ENCODE data around the gene RPS25.
A peak's percentile ranks its signal among the peaks of the same experiment; 100 is the strongest.
"Not testable (repeated sequence)": the region's sequence is repeated elsewhere in the genome, so short reads cannot be mapped to it uniquely, and the experiment has no call there.

Gene RPS25

GRCh38 chr11:119038884-119039283 lies 20.7 kb upstream of the RPS25 start:
- DNase-seq: no peak

- DNase-seq: no peak
These were observed 16.7 kb upstream of the RPS25 start for GRCh38 chr11:119034813-119035212.

- not testable (repeated sequence) for DNase-seq
These were observed 15.3 kb upstream of the RPS25 start for GRCh38 chr11:119033421-119033820.

DNA sequence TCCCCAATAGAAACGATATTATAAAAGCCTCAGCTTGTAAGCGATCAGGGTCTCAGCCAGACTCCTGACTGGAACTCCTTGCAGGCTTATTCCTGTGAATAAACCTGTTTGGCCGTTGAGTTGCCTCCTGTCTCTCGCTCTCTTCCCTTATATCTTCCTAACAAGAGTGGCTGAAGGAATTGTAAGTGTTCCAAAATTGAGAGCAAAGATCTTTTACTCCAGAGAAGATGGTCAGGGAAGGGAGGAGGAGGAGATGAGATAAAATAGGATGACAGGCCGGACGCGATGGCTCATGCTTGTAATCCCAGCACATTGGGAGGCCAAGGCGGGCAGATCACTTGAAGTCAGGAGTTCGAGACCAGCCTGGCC lies 13.8 kb upstream of the RPS25 start:
- no peak for DNase-seq

- DNase-seq: peak; percentile 99
These were observed 12.3 kb upstream of the RPS25 start, which contains the start of gene SLC37A4 for GRCh38 chr11:119030329-119031047. TSS of gene SLC37A4 (minus strand) at chr11:119030877.

DNA sequence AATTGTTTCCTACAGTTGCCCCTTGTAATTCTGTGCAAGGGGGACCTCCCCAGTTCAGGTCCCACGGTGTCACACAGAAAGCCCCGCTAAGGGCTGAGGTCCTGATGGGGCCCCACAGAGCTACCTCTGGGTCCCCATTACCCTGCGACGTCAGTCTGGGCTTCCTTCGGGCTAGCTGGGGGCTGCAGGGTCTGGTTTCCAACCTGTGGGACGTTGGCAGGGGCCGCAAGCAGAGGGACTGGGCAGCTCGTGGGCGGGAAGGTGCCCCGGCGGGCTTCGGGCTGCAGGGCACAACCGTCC lies 11.8 kb upstream of the RPS25 start:
- no peak for DNase-seq

- DNase-seq: peak; percentile 7
These were observed 11.3 kb upstream of the RPS25 start for GRCh38 chr11:119029340-119030028.

DNA sequence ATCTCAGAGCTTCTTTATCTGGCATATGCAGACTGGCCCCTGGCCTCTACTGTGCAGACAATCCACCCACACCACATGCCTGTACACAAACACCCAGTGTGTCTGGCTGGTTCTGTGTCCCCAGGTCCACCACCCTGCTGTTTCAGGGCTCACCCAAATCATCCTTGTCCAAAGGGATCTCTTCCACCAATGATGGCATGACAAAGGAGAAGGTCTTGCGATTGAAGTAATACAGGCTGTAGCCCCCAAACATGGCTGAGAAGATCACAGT lies 10.9 kb upstream of the RPS25 start:
- DNase-seq: no peak

DNA sequence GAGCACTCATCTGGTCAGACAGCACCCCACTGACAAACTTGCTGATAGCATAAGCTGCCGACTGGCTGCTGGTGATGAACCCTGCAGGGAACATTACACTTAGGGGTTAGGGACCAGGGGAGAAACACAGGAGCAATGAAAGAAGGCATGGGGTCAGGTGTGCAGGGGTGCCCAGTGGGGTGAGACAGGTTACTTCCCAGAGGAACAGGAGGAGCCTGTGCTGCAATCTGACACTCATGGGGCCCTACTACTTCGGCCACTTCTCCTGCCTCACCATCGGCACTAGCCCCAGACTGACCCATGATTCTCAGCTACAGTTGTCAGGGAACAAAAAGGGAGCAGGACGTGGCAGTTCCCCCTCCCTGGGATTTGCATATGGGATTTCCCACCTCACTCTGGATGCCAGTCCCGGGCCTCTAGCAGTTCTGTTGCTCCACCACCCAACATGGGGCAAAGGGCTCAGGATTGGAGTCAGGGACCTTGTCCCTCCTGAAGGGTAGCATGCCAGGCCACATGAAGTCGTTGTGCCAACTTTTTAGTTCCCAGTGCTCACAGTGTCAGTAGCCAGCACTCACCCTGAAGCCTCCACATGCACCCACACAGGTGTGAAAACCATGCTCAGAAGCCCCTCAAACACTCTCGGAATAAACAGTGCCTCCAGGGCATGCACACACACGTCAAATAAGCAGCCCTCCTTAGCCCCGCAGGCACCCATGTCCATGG lies 10.4 kb upstream of the RPS25 start:
- no peak for DNase-seq

DNA sequence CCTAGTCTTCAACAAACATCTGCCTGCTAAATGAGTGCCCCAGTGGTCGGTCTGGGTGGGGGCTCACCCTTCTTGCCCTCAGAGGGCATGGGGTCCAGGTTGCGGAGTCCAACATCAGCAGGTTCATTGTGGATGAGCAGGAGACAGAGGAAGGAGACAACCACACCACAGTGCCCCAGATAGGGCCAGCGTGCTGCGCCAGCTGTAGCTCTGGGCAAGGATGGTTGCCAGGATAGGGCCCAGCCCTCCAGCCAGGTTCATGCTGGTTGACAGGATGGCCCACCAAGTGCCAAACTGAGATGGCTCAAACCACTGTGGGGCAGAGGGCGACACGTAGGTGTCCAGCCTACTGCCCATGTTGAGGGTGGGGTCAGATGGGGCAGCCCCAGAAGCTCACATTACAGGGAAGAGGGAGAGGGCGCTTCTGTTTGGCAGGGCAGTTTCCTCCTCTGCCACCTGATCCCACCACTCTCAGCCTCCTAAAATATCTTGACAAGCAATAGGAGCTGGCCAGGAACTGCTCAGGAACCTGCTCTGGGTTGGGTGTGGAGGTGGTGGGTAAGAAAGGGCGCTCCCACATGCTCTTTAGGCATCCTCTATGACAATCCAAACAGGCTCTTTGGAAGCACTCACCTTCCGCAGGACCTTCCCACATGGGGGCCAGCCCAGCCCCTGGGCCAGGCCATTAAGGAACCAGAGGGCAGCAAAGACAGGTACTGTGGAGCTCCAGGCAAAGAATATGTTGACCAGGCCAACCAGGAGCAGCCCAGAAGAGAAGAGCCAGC lies 9.6 kb upstream of the RPS25 start:
- no peak for DNase-seq

- no peak for DNase-seq
These were observed 8.8 kb upstream of the RPS25 start for GRCh38 chr11:119026970-119027369.

GRCh38 chr11:119025978-119026766 lies 8.0 kb upstream of the RPS25 start:
- no peak for DNase-seq

- no peak for DNase-seq
These were observed 7.4 kb upstream of the RPS25 start for GRCh38 chr11:119025541-119025940.

DNA sequence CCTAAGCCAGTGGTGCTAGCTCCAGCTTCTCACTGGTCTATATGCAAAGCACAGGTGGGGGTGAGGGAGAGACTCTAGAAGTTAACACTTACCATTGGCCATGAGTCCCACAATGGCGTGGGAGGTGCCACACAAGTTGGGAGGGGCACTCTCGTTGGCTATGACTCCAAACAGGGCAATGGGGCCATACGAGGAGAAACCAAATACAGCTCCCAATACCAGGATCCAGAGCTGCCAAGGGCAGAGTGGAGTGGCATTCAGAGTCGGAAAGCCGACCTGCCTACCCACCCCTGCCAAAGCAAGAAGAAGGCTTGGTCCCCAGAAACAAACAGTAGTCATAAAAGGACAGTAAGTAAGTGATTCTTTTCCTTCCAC lies 6.9 kb upstream of the RPS25 start:
- no peak for DNase-seq

- no peak for DNase-seq
These were observed 6.4 kb upstream of the RPS25 start for GRCh38 chr11:119024430-119025098.

DNA sequence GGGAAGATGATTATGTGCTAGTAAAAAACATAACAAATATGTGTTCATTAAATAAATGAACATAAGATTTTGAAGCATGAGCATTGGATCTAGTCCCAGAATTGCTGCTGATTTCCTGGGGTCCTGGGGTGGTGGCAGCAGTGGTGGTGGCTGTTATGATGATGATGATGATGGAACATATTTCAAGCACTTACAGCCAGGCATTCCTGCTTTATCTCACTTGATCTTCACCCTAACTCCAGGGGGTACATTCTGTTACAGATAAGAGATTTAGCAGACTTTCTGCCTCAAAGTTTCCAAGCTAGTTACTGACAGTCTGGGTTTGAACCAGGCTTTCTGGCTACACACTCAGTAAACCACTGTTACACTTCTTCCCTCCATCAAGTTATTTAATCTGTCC lies 5.6 kb upstream of the RPS25 start:
- DNase-seq: no peak

GRCh38 chr11:119021631-119022030 lies 3.5 kb upstream of the RPS25 start:
- no peak for DNase-seq

DNA sequence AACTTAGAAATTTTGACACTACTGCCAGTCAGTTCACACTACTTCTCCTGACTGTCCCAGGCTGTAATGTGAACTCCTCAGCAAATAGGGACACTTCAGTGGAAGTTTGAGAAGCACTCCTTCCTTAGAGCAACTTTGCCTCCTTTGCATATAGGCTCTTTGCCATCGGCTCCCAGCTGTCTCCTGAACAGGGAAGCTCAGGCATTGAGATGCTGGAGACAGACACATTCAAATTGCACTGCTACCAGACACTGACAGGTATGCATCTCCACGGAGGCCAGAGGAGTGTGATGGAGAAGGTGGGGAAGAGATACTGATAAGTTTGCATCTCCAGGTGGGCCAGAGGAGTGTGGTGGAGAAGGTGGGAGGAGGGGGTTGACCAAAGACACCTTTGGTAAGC lies 1.9 kb upstream of the RPS25 start:
- DNase-seq: no peak

GRCh38 chr11:119017377-119017776 lies 766 bp downstream of the RPS25 start:
- not testable (repeated sequence) for DNase-seq

DNA sequence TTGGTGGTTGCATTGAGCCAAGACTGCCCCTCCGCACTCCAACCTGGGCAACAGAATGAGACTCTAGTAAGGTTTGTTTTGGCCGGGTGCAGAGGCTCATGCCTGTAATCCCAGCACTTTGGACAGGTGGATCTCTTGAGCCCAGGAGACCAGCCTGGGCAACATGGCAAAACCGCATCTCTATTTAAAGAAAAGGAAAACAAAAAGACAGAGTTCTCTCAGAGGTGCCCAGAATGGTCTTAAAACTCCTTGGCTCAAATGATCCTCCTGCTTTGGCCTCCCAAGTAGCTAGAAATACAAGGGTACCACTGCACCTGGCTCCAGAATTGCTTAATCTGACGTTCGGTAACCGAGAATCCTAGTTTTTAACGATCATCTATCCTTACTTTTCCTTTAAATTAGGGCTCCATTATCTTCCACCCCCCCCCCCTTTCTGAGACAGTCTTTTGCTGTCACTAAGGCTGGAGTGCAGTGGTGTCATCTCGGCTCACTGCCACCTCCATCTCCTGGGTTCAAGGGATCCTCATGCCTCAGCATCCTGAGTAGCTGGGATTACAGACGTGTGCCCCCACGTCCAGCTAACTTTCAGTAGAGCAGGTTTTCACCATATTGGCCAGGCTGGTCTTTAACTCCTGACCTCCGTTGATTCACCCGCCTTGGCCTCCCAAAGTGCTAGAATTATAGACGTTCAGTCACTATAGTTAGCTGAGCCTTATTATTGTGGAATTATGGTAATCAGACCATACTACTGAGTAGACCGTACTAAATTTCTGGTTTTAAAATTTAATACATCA lies 1.7 kb downstream of the RPS25 start:
- no peak for DNase-seq

DNA sequence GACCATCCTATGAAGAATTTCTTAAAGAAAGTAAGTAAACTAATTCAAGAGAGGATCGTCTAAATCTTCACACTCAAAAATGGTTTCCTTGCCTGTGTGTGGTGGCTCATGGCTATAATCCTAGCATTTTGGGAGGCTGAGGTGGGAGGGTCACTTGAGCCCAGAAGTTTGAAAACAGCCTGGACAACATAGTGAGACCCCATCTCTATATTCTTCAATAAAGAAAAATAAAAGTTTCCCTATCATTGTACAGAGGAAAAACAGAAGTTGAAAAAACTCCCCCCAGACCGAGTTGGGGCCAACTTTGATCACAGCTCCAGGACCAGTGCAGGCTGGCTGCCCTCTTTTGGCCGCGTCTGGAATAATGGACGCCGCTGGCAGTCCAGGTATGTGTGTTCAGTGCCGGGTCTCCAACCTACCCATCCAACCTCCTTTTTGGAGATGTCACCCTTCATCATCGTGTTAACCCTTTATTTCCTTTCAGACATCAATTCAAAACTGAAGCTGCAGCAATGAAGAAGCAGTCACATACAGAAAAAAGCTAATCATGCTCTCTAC lies 3.0 kb downstream of the RPS25 start:
- no peak for DNase-seq
